HG03135 (cell line): ENCODE results near the gene ZNF74.
"Not testable (repeated sequence)": the region's sequence is repeated elsewhere in the genome, so short reads cannot be mapped to it uniquely, and the experiment has no call there.

Experiments used
- ATAC-seq: cut with Tn5 transposase; IDR thresholded peaks from one replicate; pipeline ENCODE4 v1.9.1; 2021; ENCODE audit warnings: mild to moderate bottlenecking, moderate library complexity; ENCODE audit not compliant: unreplicated experiment

Gene ZNF74

DNA sequence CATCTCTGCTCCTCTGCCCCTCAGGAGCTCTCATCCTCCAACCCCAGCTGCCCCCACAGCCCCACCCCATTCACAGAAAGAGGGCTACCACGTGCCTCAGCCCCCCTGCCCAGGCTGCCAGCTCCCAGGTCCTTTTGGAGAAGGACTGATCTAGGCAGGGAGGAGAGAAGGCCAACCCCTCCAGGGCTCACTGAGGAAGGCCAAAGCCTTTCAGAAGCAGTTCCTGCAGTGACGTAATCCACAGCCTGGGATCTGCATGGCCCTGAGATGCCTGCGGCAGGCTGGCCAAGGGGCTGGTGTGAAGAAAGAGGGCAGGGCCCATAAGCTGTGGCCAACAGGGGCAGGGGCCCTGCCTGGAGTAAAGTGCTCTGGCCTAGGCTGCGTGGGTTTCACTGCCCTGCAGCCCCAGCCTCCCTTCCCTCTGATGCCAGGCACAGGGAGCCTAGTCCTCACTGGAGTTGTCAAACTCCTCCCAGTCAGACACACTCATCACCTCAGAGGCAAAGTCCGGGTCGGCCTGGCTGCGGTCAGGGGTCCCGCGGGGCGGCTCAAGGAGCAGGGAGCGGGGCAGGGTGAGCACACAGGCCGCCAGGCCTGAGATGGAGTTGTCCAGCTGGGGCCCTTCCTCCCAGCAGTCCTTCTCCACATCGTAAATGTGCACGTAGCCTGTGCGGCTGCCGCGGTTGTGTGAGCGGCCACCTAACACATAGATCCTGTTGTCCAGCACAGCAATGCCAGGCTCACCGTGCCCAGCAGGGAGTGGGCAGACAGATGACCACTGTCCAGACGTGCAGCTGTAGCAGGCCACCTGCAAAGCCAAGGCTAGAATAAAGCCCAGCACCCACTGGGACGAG, 47.9 kb downstream of the ZNF74 start:
- ATAC-seq, result no peak

DNA sequence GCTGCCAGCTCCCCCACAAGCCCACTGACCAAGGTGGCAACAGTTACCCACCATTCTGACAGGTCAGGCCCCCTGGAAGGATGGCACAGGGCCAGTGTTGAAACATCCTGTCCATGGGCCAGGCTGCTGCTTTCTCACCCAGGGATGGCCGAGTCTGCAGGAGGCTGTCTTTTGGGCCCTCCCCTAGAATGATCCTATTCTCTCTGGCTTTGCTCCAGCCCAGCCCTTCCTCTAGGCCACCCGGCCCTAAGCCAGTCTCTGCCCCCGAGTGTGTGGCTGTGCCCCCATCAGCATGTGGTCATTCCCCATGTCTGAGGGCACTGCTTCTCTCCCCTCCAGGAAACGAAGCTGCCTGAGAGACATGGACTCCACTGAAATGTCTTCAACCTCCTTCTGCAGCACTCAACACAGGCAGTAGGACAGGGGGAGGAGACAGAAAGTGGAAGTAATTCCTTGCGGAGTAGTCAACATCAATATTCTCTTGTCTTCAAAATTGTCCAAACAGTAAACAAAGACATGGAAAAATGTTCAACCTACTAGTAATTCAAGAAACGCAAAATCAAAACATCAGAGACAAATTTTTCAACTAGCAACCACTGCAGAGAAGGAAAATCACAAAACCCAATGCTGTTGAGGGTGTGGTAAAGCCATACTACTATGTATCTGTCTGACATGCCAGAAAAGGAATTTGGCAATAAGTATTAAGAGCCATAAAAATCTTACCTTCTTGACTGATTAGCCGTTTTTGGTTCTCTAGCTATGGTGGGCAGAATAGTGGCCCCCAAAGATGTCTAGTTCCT, 48.7 kb downstream of the ZNF74 start:
- no peak for ATAC-seq

DNA sequence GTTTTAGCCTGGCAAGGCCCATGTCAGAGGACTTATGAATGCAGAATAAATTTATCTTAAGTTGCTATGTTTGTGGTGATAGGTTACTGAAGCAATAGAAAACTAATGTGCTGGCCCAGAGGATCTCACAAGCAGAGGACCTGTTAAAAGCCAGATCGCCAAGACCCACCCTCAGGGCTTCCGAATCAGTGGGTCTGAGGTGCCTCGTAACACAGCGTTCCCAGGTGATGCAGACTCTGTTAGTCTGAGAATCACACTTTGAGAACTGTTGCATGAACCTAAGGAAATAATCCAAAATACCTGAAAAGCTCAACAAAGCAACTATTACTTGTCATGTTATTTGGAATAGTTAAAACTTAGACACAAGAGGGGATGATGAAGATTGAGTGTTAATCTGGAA, 50.4 kb downstream of the ZNF74 start:
- no peak for ATAC-seq

DNA sequence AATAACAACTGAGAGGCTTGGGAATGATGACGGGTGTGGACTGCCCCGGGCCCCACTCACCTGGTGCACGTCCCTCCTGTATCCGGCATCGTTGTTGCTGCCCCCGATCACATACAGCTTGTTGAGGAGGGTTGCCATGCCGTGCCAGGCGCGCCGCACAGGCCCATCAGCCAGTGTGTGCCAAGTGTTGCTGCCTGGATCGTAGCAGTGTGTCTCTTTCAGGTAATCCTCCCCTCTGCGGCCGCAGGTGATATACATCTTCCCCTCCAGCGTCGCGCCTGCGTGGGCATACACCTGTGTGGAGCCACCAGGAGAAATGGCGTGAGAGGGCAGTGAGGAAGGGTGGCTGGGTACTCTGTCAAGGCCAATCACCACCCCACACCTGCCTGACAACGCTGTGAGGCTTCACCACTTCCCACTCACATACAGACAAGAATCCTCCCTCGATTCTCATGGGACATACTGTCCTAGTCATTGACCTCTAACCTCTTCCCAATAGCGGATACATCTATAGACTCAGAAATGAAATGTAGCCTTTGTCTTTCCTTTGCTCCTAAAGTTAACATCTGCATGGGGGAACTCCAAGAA, 52.5 kb downstream of the ZNF74 start:
- ATAC-seq, result no peak

DNA sequence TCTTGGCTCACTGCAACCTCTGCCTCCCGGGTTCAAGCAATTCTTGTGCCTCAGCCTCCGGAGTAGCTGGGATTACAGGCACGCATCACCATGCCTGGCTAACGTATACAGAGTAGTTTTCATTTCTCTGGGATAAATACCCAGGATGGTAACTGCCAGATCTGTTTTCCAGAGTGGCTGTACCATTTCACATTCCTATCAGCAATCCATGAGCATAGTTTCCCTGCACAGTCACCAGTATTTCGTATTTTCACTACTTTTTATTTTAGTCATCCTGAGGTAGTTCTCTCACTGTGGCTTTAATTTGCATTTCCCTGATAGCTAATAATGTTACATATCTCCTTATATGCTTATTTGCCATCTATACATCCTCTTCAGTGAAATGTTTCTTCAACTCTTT, 54.7 kb downstream of the ZNF74 start:
- no peak for ATAC-seq

DNA sequence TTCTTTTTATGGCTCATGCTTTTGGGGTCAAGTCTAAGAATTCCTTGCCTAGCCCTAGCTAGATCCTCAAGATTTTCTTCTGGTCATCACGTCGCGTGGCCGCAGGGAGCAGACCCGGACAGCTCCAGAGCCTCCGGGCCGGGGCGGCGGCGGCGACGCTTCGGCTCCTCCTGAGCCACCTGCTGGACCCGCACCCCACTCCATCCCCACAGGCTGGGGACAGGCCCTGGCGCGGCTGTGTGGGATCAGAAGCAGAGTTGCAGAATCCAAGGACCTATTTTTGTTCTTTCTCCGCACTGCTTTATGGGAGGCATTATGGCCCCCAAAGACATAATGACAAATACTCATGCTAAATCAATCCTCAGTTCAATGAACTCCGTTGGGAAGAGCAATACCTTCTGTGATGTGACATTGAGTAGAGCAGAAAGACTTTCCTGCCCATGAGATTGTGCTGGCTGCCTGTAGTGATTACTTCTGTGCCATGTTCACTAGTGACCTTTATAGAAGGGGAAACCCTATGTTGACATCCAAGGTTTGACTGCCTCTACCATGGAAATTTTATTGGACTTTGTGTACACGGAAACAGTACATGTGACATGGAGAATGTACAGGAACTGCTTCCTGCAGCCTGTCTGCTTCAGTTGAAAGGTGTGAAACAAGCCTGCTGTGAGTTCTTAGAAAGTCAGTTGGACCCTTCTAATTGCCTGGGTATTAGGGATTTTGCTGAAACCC, 56.0 kb downstream of the ZNF74 start:
- ATAC-seq, result no peak

DNA sequence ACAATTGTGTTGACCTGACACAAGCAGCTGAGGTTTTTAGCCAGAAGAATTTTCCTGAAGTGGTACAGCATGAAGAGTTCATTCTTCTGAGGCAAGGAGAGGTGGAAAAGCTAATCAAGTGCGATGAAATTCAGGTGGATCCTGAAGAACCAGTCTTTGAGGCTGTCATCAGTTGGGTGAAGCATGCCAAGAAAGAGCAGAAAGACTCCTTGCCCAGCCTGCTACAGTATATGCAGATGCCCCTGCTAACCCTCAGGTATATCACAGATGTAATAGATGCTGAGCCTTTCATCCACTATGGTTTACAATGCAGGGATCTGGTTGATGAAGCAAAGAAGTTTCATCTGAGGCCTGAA, 56.6 kb downstream of the ZNF74 start:
- no peak for ATAC-seq

DNA sequence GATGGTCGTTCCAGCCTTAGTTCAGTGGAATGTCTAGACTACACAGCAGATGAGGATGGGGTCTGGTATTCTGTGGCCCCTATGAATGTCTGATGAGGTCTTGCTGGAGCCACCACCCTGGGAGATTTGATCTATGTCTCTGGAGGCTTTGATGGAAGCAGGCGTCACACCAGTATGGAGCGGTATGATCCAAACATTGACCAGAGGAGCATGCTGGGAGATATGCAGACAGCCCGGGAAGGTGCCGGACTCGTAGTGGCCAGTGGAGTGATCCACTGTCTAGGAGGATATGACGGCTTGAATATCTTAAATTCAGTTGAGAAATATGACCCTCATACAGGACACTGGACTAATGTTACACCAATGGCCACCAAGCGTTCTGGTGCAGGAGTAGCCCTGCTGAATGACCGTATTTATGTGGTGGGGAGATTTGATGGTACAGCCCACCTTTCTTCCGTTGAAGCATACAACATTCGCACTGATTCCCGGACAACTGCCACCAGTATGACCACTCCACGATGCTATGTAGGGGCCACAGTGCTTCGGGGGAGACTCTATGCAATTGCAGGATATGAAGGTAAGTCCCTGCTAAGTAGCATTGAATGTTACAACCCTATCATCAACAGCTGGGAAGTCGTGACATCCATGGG, 57.3 kb downstream of the ZNF74 start:
- ATAC-seq, result not testable (repeated sequence)

DNA sequence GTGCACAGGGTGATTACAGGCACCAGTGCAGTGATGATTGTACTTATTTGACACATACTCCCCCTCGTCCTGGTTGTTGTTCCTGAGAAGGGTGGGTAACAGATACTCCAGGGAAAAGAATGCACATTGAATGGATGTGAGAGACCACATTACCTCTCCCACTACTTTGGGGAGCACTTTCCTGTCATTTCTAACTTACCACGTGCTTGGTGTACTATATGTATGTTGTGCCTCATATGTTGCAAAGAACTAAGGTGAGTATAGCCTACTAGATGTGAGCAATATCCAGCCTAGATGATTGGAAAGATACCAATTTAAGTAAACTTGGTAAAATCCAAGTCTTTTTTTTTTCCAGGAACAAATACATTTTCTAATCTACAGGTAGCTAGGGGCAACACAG, 58.0 kb downstream of the ZNF74 start:
- no peak for ATAC-seq

DNA sequence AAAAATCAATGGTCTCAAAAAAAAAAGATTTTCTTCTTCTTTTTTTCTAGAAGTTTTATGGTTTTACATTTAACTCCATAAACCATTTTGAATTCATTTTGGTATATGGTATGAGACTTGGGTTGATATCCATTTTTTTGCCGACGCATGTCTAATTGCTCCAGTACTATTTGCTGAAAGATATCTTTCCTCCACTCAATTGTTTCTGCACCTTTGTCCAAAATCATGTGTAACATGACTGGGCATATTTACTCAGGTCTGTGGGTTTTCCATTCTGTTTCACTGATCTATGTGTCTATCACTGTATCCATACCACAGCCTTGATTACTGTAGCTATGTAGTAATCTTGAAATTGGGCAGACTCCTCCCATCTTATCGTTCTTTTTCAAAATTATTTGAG, 59.3 kb downstream of the ZNF74 start:
- no peak for ATAC-seq

DNA sequence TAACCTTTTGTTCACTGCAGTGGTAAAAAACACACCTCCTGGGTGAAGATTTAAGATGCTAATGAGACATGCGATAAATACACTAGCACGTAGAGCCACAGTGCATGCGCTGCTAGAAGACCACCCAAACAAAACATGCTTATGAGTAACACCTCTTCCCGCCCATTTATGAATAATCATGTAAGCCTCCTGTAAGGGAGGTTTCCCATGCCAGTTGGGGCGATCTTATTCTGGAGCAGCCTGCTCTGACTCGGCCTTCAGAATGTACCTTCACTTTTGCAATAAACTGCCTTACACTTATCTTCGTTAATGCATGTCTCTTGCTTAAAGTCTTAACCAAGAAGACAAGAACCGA, 61.7 kb downstream of the ZNF74 start:
- no peak for ATAC-seq

DNA sequence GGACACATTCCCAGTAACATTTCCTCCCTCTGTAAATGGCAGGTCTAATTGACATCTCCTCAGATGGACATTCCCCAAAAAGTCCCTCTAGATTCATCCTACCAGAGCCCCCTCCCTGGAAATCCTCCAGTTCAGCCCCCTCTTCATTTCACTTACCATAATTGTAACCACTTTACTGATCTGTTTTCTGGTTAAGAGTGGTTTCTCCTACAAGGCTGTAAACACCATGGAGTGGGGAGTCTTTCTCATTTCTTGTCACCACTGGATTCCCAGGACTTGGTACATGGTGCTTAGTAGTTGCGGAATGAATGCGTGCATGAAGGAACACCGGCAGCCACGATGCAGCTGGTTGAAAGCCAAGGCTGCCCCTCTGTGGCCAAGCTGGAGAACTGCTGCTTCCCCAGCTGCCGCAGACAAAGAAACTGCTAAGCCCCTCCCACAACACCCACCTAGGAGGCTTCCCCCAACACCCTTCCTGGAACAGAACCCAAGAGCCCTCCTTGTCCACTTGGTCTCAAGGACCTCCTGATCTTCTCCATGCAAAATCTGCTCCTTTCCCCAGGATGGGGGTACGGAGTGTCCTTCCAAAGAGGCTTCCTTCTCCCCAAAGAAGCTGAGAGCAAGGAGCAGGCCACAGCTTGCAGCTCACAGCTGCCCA, 62.2 kb downstream of the ZNF74 start:
- ATAC-seq, result no peak

DNA sequence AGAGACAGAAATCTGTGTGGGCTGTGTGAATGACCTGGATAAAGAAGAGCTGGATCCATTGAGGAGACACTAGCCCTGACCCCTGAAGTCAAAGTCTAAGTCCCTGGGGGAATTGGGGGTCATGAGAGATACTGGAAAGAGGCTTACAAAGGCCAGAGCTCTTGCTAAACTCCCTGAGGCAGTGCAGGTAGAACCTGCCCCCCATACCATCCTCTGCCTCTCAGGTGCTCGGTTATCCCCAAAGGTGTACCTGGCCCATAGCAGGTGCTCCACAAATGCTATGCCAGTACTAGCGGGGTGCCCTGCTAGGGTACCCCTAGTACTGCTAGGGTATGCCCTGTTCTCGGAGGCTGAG, 62.7 kb downstream of the ZNF74 start:
- no peak for ATAC-seq

DNA sequence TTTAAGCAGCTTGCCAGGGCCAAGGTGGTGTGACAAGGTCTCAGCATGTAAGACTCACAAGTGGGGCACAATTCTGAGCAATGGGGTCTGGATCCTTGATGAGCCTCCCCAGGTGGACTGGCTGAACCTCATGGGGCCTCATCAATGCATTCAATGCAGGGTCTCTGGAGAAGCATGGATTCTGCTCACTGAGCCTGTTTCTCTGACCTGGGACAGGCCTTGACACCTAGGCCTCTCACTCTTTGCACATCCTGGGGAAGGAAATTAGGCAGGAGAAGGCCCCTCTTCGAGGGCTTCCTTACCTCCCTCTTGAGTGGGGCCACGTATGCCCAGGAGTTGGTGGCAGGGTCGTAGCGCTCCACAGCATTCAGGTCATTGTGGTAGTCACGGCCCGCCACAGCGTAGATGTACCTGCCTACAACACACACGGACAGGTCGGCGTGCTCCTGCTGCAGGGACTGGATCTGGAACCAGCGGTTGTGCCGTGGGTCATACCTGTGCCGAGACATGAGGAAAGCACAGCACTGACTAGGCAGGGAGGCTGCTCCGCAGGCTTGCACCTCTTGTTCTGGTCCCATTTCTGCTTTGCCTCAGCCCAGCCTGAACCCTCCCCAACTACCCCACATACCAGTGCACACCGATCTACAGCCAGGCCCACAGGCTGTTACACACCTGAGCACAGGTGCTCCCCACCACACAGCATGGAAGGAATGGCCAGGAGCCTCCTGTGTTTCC, 63.7 kb downstream of the ZNF74 start:
- no peak for ATAC-seq
